ENCODE data around the gene VHLL. TPM values are rescaled to one million over a fixed set of nuclear protein-coding genes. Genes with fewer than 3 reads are reported as not detected.

Gene VHLL
- total RNA-seq, 4 donors from 2014 or later = 0.57 TPM; not detected in 3

- intact Hi-C loops (cut with DNase I) = no loop called here
- no peaks in the 10 kb centered on the region for H3K9me3 ChIP-seq
- peak overlapping the region in 2 of 4 donors; percentile 49 to 72 for H3K27ac ChIP-seq
- TF ChIP-seq CTCF (IDR thresholded peaks at IDR 0.05) = no peak
- no peak for TF ChIP-seq POLR2A (IDR thresholded peaks at IDR 0.05)
- no peaks in the 10 kb centered on the region for H3K27me3 ChIP-seq
- no peak for DNase-seq
- H3K36me3 ChIP-seq = peaks cover 50 to 100% (median 80%) of the 10 kb centered on the region in 3 donors
- no peak overlapping the region for H3K4me3 ChIP-seq
- H3K4me1 ChIP-seq = peaks cover 0 to 16% (median 0%) of the 10 kb centered on the region in 3 donors
- WGBS, 2 donors = 74 to 90% methylated on average over 3 of the region's 3 CpGs
These were observed 28.8 kb downstream of the VHLL start for GRCh38 chr1:156270314-156270713.

GRCh38 chr1:156268336-156268735 lies 30.8 kb downstream of the VHLL start:
- 70 to 89% methylated on average over 3 to 4 of the region's 4 CpGs for WGBS, 2 donors
- DNase-seq = no peak
- Histone ChIP-seq H3K36me3 (peaks cover 47 to 100% (median 82%) of the 10 kb centered on the region in 3 donors), H3K27ac (no peak overlapping the region), H3K27me3 (no peaks in the 10 kb centered on the region), H3K4me3 (no peak overlapping the region), H3K4me1 (peaks cover under 1 to 21% (median 1%) of the 10 kb centered on the region in 3 donors), H3K9me3 (no peaks in the 10 kb centered on the region)
- TF ChIP-seq CTCF (IDR thresholded peaks at IDR 0.05) (no peak), POLR2A (IDR thresholded peaks at IDR 0.05) (no peak)
- intact Hi-C loops (cut with DNase I) = no loop called here

- no peak for DNase-seq
- intact Hi-C loops (cut with DNase I) = no loop called here
- H3K9me3 ChIP-seq = no peaks in the 10 kb centered on the region
- H3K36me3 ChIP-seq = peaks cover 43 to 100% (median 80%) of the 10 kb centered on the region in 3 donors
- H3K27ac ChIP-seq = no peak overlapping the region
- H3K27me3 ChIP-seq = no peaks in the 10 kb centered on the region
- no peak overlapping the region for H3K4me3 ChIP-seq
- 83 to 85% methylated on average over 10 of the region's 13 CpGs for WGBS, 2 donors
- peaks cover 4 to 34% (median 10%) of the 10 kb centered on the region in 3 donors for H3K4me1 ChIP-seq
- no peak for TF ChIP-seq CTCF (IDR thresholded peaks at IDR 0.05)
- no peak for TF ChIP-seq POLR2A (IDR thresholded peaks at IDR 0.05)
These were observed 33.1 kb downstream of the VHLL start for GRCh38 chr1:156266051-156266450.

GRCh38 chr1:156263288-156263655 lies 35.8 kb downstream of the VHLL start:
- Histone ChIP-seq H3K4me3 (no peak overlapping the region), H3K9me3 (no peaks in the 10 kb centered on the region), H3K36me3 (peaks cover 69 to 100% (median 88%) of the 10 kb centered on the region in 3 donors), H3K27me3 (no peaks in the 10 kb centered on the region), H3K27ac (peak overlapping the region; percentile 50 to 84 (median 66)), H3K4me1 (peaks cover 4 to 30% (median 10%) of the 10 kb centered on the region in 3 donors)
- intact Hi-C loops (cut with DNase I) = no loop called here
- TF ChIP-seq CTCF (IDR thresholded peaks at IDR 0.05) (no peak), POLR2A (IDR thresholded peaks at IDR 0.05) (no peak)
- WGBS, 2 donors = 80 to 83% methylated on average over 6 to 9 of the region's 9 CpGs
- no peak for DNase-seq

GRCh38 chr1:156262461-156263287 lies 36.4 kb downstream of the VHLL start:
- H3K36me3 ChIP-seq = peaks cover 69 to 100% (median 90%) of the 10 kb centered on the region in 3 donors
- no peak for DNase-seq
- no peaks in the 10 kb centered on the region for H3K9me3 ChIP-seq
- TF ChIP-seq POLR2A (IDR thresholded peaks at IDR 0.05) (no peak), CTCF (IDR thresholded peaks at IDR 0.05) (no peak)
- intact Hi-C loops (cut with DNase I) = no loop called here
- peak overlapping the region; percentile 50 to 84 (median 66) for H3K27ac ChIP-seq
- WGBS, 2 donors = 26 to 53% methylated on average over 7 to 9 of the region's 9 CpGs
- H3K27me3 ChIP-seq = no peaks in the 10 kb centered on the region
- no peak overlapping the region for H3K4me3 ChIP-seq
- H3K4me1 ChIP-seq = peaks cover 4 to 30% (median 10%) of the 10 kb centered on the region in 3 donors

Measured in esophagus squamous epithelium (tissue), 5 donors.